Liver (tissue), 9 donors: ENCODE measurements around the gene IL1RAPL2. TPM values are rescaled to one million over a fixed set of nuclear protein-coding genes. Genes with fewer than 3 reads are reported as not detected.

Experiments
- DNase-seq: peaks from one replicate; pipeline ENCODE4 v3.0.0-alpha.2; 2017; ENCODE audit warnings: low spot score
- H3K27ac ChIP-seq, 2 donors: one replicate each; pipeline ENCODE4 v1.7.0; 2013; ENCODE audit warnings: inconsistent platforms in 2 of 2, low read length in 2 of 2, control low read depth in 1 of 2, low read depth in 1 of 2, mild to moderate bottlenecking in 1 of 2
- H3K27me3 ChIP-seq, 4 donors: one replicate each; pipeline versions ENCODE4 v1.6.1 to v1.7.0; 2013; ENCODE audit warnings: low read length in 3 of 4, inconsistent platforms in 1 of 4, mild to moderate bottlenecking in 1 of 4, moderate library complexity in 1 of 4; ENCODE audit not compliant: control insufficient read depth in 4 of 4, insufficient read depth in 4 of 4
- H3K36me3 ChIP-seq, 4 donors: one replicate each; pipeline versions ENCODE4 v1.6.1 to v1.7.0; 2013; ENCODE audit warnings: low read length in 3 of 4, mild to moderate bottlenecking in 3 of 4, low read depth in 1 of 4, moderate library complexity in 1 of 4; ENCODE audit not compliant: control insufficient read depth in 4 of 4, insufficient read depth in 3 of 4
- H3K4me1 ChIP-seq, 4 donors: one replicate each; pipeline versions ENCODE4 v1.6.1 to v1.7.0; 2013; ENCODE audit warnings: low read length in 3 of 4, mild to moderate bottlenecking in 3 of 4, moderate library complexity in 1 of 4; ENCODE audit not compliant: control insufficient read depth in 4 of 4, insufficient read depth in 4 of 4
- H3K4me3 ChIP-seq, 3 donors: one replicate each; pipeline versions ENCODE4 v1.6.1 to v1.7.0; 2013; ENCODE audit warnings: low read length in 3 of 3, control low read depth in 1 of 3, low read depth in 1 of 3, mild to moderate bottlenecking in 1 of 3
- H3K9ac ChIP-seq, 2 donors: one replicate each; pipeline ENCODE4 v1.7.0; 2013; ENCODE audit warnings: low read length in 2 of 2, mild to moderate bottlenecking in 2 of 2, moderate library complexity in 2 of 2, control low read depth in 1 of 2, low read depth in 1 of 2
- H3K9me3 ChIP-seq, 4 donors: one replicate each; pipeline versions ENCODE4 v1.6.1 to v1.7.0; 2013; ENCODE audit warnings: low read length in 3 of 4; ENCODE audit not compliant: control insufficient read depth in 4 of 4
- ATF3 ChIP-seq: IDR thresholded peaks from 2 replicates; pipeline ENCODE4 v1.6.1; 2016; ENCODE audit warnings: antibody characterized with exemption
- CTCF ChIP-seq: fragments of 150-350 bp; IDR thresholded peaks from 2 replicates; pipeline ENCODE4 v1.5.1; 2017; ENCODE audit warnings: improper control_type of control experiment, low read depth, low read length; ENCODE audit not compliant: missing input control
- EGR1 ChIP-seq, 2 donors: IDR thresholded peaks; 2 replicates each; pipeline ENCODE4 v1.6.1; 2016 to 2018; ENCODE audit warnings: antibody characterized with exemption in 2 of 2, low read depth in 2 of 2
- FOXA1 ChIP-seq: IDR thresholded peaks from 2 replicates; pipeline ENCODE4 v1.6.1; 2016; ENCODE audit warnings: antibody characterized with exemption
- GABPA ChIP-seq, 2 donors: IDR thresholded peaks in 1 of 2; conservative IDR thresholded peaks in 1 of 2; 2 replicates each; pipeline ENCODE4 v1.6.1; 2016; ENCODE audit warnings: antibody characterized with exemption in 2 of 2, mild to moderate bottlenecking in 1 of 2, moderate library complexity in 1 of 2
- HNF4A ChIP-seq, 2 donors: conservative IDR thresholded peaks; 2 replicates each; pipeline ENCODE4 v1.6.1; 2016; ENCODE audit warnings: antibody characterized with exemption in 2 of 2, mild to moderate bottlenecking in 2 of 2
- HNF4G ChIP-seq: IDR thresholded peaks from 2 replicates; pipeline ENCODE4 v1.6.1; 2016; ENCODE audit warnings: antibody characterized with exemption
- JUND ChIP-seq, 2 donors: IDR thresholded peaks; 2 replicates each; pipeline ENCODE4 v1.6.1; 2016; ENCODE audit warnings: antibody characterized with exemption in 2 of 2
- MAX ChIP-seq: IDR thresholded peaks from 2 replicates; pipeline ENCODE4 v1.6.1; 2016; ENCODE audit warnings: antibody characterized with exemption
- NR2F2 ChIP-seq: IDR thresholded peaks from 2 replicates; pipeline ENCODE4 v1.6.1; 2016; ENCODE audit warnings: antibody characterized with exemption
- RAD21 ChIP-seq, 2 donors: IDR thresholded peaks; 2 replicates each; pipeline ENCODE4 v1.6.1; 2016; ENCODE audit warnings: antibody characterized with exemption in 2 of 2, mild to moderate bottlenecking in 2 of 2
- RXRA ChIP-seq, 2 donors: IDR thresholded peaks; 2 replicates each; pipeline ENCODE4 v1.6.1; 2017 to 2018; ENCODE audit warnings: antibody characterized with exemption in 2 of 2, mild to moderate bottlenecking in 1 of 2
- SP1 ChIP-seq: IDR thresholded peaks from 2 replicates; pipeline ENCODE4 v1.6.1; 2018; ENCODE audit warnings: antibody characterized with exemption, mild to moderate bottlenecking
- TAF1 ChIP-seq: conservative IDR thresholded peaks from 2 replicates; pipeline ENCODE4 v1.6.1; 2016; ENCODE audit warnings: antibody characterized with exemption, mild to moderate bottlenecking
- YY1 ChIP-seq: IDR thresholded peaks from 2 replicates; pipeline ENCODE4 v1.6.1; 2016; ENCODE audit warnings: antibody characterized with exemption, mild to moderate bottlenecking
- ZBTB33 ChIP-seq: IDR thresholded peaks from 2 replicates; pipeline ENCODE4 v1.6.1; 2016; ENCODE audit warnings: antibody characterized with exemption
- WGBS: extraction: QIAGEN DNeasy Blood & Tissue Kit; methylation state at CpG from one replicate; pipeline ENCODE4 v1.1.7; 2013; 5-methylcytosine and 5-hydroxymethylcytosine counted together
- polyA plus RNA-seq, 2 donors: library from polyadenylated mRNA; stranded (reverse) in 1 of 2; unstranded in 1 of 2; fragments of 200-250 nt in 1 of 2; fragments of >200 nt in 1 of 2; fragmentation: Nextera tagmentation in 1 of 2; extraction: Ambion mirVana in 1 of 2; gene quantifications; one replicate each; pipeline versions ENCODE4 v1.2.1 to v1.2.3, GENCODE V29; 2013 to 2015
- total RNA-seq, 2 donors: library from RNA; depleted of rRNA; stranded (reverse); fragments of >200 nt; gene quantifications; one replicate each; pipeline ENCODE4 v1.2.3, GENCODE V29; 2014
- TF ChIP-seq, protein P1 (sequence below): IDR thresholded peaks from 2 replicates; pipeline ENCODE4 v1.6.1; 2016; ENCODE audit warnings: antibody characterized with exemption, mild to moderate bottlenecking
- donor health status: healthy.
- donor health status: healthy.
- donor health status: healthy.
- donor health status: healthy.
- donor health status: healthy.

The IL1RAPL2 gene
- total and polyA plus RNA-seq, 4 donors, result 0.20 to 1.6 (median 0.91) TPM

DNA sequence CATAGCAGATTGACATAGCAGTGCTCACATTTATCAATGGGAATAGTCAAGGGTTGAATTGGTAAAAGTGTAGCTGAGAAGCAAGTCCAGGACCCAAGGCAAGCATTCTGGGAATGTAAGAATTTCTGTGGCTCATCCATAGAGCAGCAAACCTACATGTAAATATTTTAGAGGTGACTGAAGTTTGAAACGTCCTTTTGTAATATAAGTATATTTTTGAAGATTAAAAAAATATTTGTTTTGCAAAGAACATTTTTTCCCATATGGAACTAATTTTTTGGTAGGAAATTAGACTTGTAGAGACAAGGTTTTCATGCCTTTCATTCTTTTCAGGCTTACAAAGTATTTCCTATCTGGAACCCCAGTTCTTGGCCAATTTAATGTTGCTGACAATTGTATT is 550.5 kb downstream of the IL1RAPL2 start (continued):
- TF ChIP-seq FOXA1 (no peak), HNF4G (no peak), YY1 (no peak), JUND (IDR thresholded peaks at IDR 0.05) (no peak), TAF1 (no peak), RXRA (IDR thresholded peaks at IDR 0.05) (no peak)

DNA sequence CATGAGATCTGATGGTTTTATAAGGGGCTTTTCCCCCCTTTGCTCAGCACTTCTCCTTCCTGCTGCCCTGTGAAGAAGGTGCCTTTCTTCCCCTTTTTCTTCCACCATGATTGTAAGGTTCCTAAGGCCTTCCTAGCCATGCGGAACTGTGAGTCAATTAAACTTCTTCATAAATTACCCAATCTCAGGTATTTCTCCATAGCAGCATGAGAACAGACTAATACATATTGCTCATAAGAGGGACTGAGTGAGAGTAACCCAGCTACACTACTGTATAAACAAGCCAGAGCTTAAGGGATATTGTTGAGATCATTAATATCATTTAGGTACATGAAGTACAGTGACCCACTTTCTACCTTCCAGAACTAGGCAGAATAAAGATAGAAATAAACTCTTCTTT is 551.6 kb downstream of the IL1RAPL2 start:
- Histone ChIP-seq H3K27me3 (peaks cover 0 to 2% (median 0%) of the 10 kb centered on the region in 4 donors), H3K9me3 (no peaks in the 10 kb centered on the region), H3K4me3 (no peak overlapping the region), H3K4me1 (no peaks in the 10 kb centered on the region), H3K9ac (no peak overlapping the region), H3K36me3 (no peaks in the 10 kb centered on the region), H3K27ac (no peak overlapping the region)
- no peak for DNase-seq
- TF ChIP-seq EGR1 (IDR thresholded peaks at IDR 0.05; ENCODE audit: low read depth in 2 of 2) (no peak), HNF4G (no peak), HNF4A (conservative IDR thresholded peaks at IDR 0.05) (no peak), GABPA (IDR thresholded peaks at IDR 0.05 in 1 of 2, conservative IDR thresholded peaks at IDR 0.05 in 1 of 2) (no peak), SP1 (no peak), JUND (IDR thresholded peaks at IDR 0.05) (no peak), ZBTB33 (no peak), RAD21 (IDR thresholded peaks at IDR 0.05) (no peak), RXRA (IDR thresholded peaks at IDR 0.05) (no peak), FOXA1 (no peak), MAX (no peak), NR2F2 (no peak), YY1 (no peak), TAF1 (no peak), ATF3 (no peak), CTCF (no peak)
- TF ChIP-seq, protein P1, sequence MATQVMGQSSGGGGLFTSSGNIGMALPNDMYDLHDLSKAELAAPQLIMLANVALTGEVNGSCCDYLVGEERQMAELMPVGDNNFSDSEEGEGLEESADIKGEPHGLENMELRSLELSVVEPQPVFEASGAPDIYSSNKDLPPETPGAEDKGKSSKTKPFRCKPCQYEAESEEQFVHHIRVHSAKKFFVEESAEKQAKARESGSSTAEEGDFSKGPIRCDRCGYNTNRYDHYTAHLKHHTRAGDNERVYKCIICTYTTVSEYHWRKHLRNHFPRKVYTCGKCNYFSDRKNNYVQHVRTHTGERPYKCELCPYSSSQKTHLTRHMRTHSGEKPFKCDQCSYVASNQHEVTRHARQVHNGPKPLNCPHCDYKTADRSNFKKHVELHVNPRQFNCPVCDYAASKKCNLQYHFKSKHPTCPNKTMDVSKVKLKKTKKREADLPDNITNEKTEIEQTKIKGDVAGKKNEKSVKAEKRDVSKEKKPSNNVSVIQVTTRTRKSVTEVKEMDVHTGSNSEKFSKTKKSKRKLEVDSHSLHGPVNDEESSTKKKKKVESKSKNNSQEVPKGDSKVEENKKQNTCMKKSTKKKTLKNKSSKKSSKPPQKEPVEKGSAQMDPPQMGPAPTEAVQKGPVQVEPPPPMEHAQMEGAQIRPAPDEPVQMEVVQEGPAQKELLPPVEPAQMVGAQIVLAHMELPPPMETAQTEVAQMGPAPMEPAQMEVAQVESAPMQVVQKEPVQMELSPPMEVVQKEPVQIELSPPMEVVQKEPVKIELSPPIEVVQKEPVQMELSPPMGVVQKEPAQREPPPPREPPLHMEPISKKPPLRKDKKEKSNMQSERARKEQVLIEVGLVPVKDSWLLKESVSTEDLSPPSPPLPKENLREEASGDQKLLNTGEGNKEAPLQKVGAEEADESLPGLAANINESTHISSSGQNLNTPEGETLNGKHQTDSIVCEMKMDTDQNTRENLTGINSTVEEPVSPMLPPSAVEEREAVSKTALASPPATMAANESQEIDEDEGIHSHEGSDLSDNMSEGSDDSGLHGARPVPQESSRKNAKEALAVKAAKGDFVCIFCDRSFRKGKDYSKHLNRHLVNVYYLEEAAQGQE, result no peak
- 97% methylated on average over 1 of the region's 1 CpG for WGBS
